OCI-LY7 (cell line): ENCODE results near the gene DENND1A. TPM values are rescaled to one million over a fixed set of nuclear protein-coding genes. Genes with fewer than 3 reads are reported as not detected.

Source experiments
- BruUV-seq: library from RNA; stranded (reverse); fragments of 400-500 nt; replicated peaks from 2 replicates; lab custom pipeline; 2021; lab: Mats Ljungman, UMichigan
- CTCF ChIA-PET: fragments of 300-600 bp; sonication (Branson Sonifier 250); formaldehyde crosslinking; loops from one replicate; lab custom pipeline; 2022; ENCODE audit warnings: antibody characterized with exemption; ENCODE audit not compliant: unreplicated experiment; lab: Charles Lee
- POLR2A ChIA-PET: fragments of 300-600 bp; sonication (Branson Sonifier 250); formaldehyde crosslinking; loops from one replicate; lab custom pipeline; 2022; ENCODE audit warnings: antibody characterized with exemption; lab: Charles Lee
- DNase-seq: peaks from one replicate; pipeline ENCODE4 v3.0.0-alpha.2; 2015; ENCODE audit warnings: low spot score
- H2AFZ ChIP-seq: fragments of 200-600 bp; sonication (generic), shearing (Covaris generic); 2 replicates; pipeline ENCODE4 v1.6.1; 2014; ENCODE audit warnings: mild to moderate bottlenecking, antibody characterized with exemption, low read length, moderate library complexity
- H3K27ac ChIP-seq: fragments of 200-600 bp; sonication (generic); 2 replicates; pipeline ENCODE4 v1.5.1; 2014; ENCODE audit warnings: mixed run types, low read depth, mild to moderate bottlenecking, moderate library complexity, low read length, inconsistent platforms; ENCODE audit not compliant: poor library complexity, severe bottlenecking
- H3K36me3 ChIP-seq: fragments of 200-600 bp; sonication (generic); 2 replicates; pipeline ENCODE4 v1.6.1; 2014; ENCODE audit warnings: mild to moderate bottlenecking, antibody characterized with exemption, low read length, moderate library complexity, mixed read lengths; ENCODE audit not compliant: insufficient read depth
- H3K4me1 ChIP-seq: fragments of 200-600 bp; sonication (generic); 2 replicates; pipeline ENCODE4 v1.5.1; 2014; ENCODE audit warnings: mild to moderate bottlenecking, low read length; ENCODE audit not compliant: insufficient read depth, poor library complexity, severe bottlenecking
- H3K4me2 ChIP-seq: fragments of 200-600 bp; sonication (generic); 2 replicates; pipeline ENCODE4 v1.6.1; 2014; ENCODE audit warnings: mild to moderate bottlenecking, low read length
- H3K4me3 ChIP-seq: fragments of 200-600 bp; sonication (generic); 2 replicates; pipeline ENCODE4 v1.5.1; 2014; ENCODE audit warnings: mild to moderate bottlenecking, low read depth, low read length; ENCODE audit not compliant: poor library complexity, severe bottlenecking
- H3K79me2 ChIP-seq: fragments of 200-600 bp; sonication (generic); 2 replicates; pipeline ENCODE4 v1.6.1; 2016; ENCODE audit warnings: low read depth, mild to moderate bottlenecking, low read length, moderate library complexity, mixed read lengths; ENCODE audit not compliant: insufficient read depth
- H3K9me2 ChIP-seq: fragments of 200-600 bp; sonication (generic); 2 replicates; pipeline ENCODE4 v1.6.1; 2016; ENCODE audit warnings: mild to moderate bottlenecking, low read length, mixed read lengths; ENCODE audit not compliant: insufficient read depth
- H3K9me3 ChIP-seq: fragments of 200-600 bp; sonication (generic); 2 replicates; pipeline ENCODE4 v1.6.1; 2014; ENCODE audit warnings: mild to moderate bottlenecking, mixed run types, low read length, mixed read lengths
- H4K20me1 ChIP-seq: fragments of 200-600 bp; sonication (generic); 2 replicates; pipeline ENCODE4 v1.6.1; 2014; ENCODE audit warnings: mild to moderate bottlenecking, antibody characterized with exemption, low read length, moderate library complexity, mixed read lengths; ENCODE audit not compliant: insufficient read depth
- EZH2phosphoT487 ChIP-seq: fragments of 200-600 bp; sonication (generic); IDR thresholded peaks from 2 replicates; pipeline ENCODE4 v1.6.1; 2018; ENCODE audit warnings: low read depth, borderline replicate concordance, mild to moderate bottlenecking, mixed run types, antibody characterized with exemption, low read length, moderate library complexity, mixed read lengths
- intact Hi-C: fragments of 100-400 bp; cut with micrococcal nuclease; formaldehyde crosslinking; loops from one replicate; pipeline ENCODE4 v1.10.0; 2022; ENCODE audit not compliant: unreplicated experiment
- total RNA-seq, 2 experiments: library from RNA; depleted of rRNA in 1 of 2; stranded (reverse); fragments of >200 nt in 1 of 2; shearing (Covaris generic) in 1 of 2; gene quantifications; 2 replicates each; pipeline ENCODE4 v1.2.3, GENCODE V29; 2014 to 2022
- TF ChIP-seq, protein P1 (sequence below): fragments of 200-600 bp; sonication (generic); conservative IDR thresholded peaks from 2 replicates; pipeline ENCODE4 v1.5.1; 2014; ENCODE audit warnings: mild to moderate bottlenecking, antibody characterized with exemption, low read length, moderate library complexity, mixed read lengths

The DENND1A gene
- total RNA-seq, 2 experiments from 2014 or later, result 17.9 to 36.3 TPM

- BruUV-seq, result no TSS peak
Measured at GRCh38 chr9:123353041-123353440, 576.9 kb downstream of the DENND1A start.

GRCh38 chr9:123350590-123351310 lies 579.2 kb downstream of the DENND1A start:
- no peak overlapping the region for H2AFZ ChIP-seq
- H3K9me2 ChIP-seq, result no peaks in the 10 kb centered on the region
- intact Hi-C loops, result loop anchor here (1.0 to 5.0 kb wide), 2 partner anchors 268 to 358 kb away; no protein-coding TSS in a partner anchor
- no peak overlapping the region for H3K27ac ChIP-seq
- no TSS peak for BruUV-seq
- H4K20me1 ChIP-seq, result no peaks in the 10 kb centered on the region
- H3K4me1 ChIP-seq, result peaks cover 43% of the 10 kb centered on the region
- no peaks in the 10 kb centered on the region for H3K36me3 ChIP-seq
- H3K4me3 ChIP-seq, result no peak overlapping the region
- no peak for DNase-seq
- H3K9me3 ChIP-seq, result no peaks in the 10 kb centered on the region; the same call in 1 of the 2 replicates
- CTCF ChIA-PET, result interaction anchor here (0.5 to 2.0 kb wide), 4 partner anchors 9 to 259 kb away, joined by 3 to 11 read pairs (median 3); no protein-coding TSS in a partner anchor
- no peak overlapping the region for H3K4me2 ChIP-seq
- POLR2A ChIA-PET, result interaction anchor here (0.7 kb wide), 1 partner anchor 255 kb away, joined by 3 read pairs; no protein-coding TSS in a partner anchor
- TF ChIP-seq EZH2phosphoT487, result no peak
- TF ChIP-seq, protein P1, sequence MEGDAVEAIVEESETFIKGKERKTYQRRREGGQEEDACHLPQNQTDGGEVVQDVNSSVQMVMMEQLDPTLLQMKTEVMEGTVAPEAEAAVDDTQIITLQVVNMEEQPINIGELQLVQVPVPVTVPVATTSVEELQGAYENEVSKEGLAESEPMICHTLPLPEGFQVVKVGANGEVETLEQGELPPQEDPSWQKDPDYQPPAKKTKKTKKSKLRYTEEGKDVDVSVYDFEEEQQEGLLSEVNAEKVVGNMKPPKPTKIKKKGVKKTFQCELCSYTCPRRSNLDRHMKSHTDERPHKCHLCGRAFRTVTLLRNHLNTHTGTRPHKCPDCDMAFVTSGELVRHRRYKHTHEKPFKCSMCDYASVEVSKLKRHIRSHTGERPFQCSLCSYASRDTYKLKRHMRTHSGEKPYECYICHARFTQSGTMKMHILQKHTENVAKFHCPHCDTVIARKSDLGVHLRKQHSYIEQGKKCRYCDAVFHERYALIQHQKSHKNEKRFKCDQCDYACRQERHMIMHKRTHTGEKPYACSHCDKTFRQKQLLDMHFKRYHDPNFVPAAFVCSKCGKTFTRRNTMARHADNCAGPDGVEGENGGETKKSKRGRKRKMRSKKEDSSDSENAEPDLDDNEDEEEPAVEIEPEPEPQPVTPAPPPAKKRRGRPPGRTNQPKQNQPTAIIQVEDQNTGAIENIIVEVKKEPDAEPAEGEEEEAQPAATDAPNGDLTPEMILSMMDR, result no peak
- no peaks in the 10 kb centered on the region for H3K79me2 ChIP-seq

More at GRCh38 chr9:123353041-123353440, 576.9 kb downstream of the DENND1A start:
- Histone ChIP-seq H3K79me2 (no peaks in the 10 kb centered on the region), H3K9me3 (no peaks in the 10 kb centered on the region), H2AFZ (no peak overlapping the region), H3K36me3 (no peaks in the 10 kb centered on the region), H4K20me1 (no peaks in the 10 kb centered on the region), H3K4me1 (peaks cover 26% of the 10 kb centered on the region), H3K9me2 (no peaks in the 10 kb centered on the region), H3K4me3 (no peak overlapping the region), H3K4me2 (no peak overlapping the region), H3K27ac (no peak overlapping the region)
- DNase-seq, result no peak
- TF ChIP-seq, protein P1, result no peak
- TF ChIP-seq EZH2phosphoT487, result no peak
- CTCF ChIA-PET, result no interaction called here
- intact Hi-C loops, result loop anchor here (5.0 kb wide), 1 partner anchor 361 kb away; no protein-coding TSS in a partner anchor
- POLR2A ChIA-PET, result no interaction called here
